Karpas-422 (cell line): ENCODE data around the gene CRIM1. TPM values are rescaled to one million over a fixed set of nuclear protein-coding genes. Genes with fewer than 3 reads are reported as not detected.

Experiments
- DNase-seq: peaks from one replicate; pipeline ENCODE4 v3.0.0-alpha.2; 2015
- H2AFZ ChIP-seq: fragments of 200-600 bp; sonication (generic); 2 replicates; pipeline ENCODE4 v1.6.1; 2014; ENCODE audit warnings: antibody characterized with exemption, low read length, mixed read lengths
- H3K27ac ChIP-seq: fragments of 200-600 bp; sonication (generic); 2 replicates; pipeline ENCODE4 v1.5.1; 2014; ENCODE audit warnings: mild to moderate bottlenecking, low read length, moderate library complexity
- H3K27me3 ChIP-seq: fragments of 200-600 bp; sonication (generic); 2 replicates; pipeline ENCODE4 v1.6.1; 2014; ENCODE audit warnings: low read length, mixed read lengths
- H3K36me3 ChIP-seq: fragments of 200-600 bp; sonication (generic); 2 replicates; pipeline ENCODE4 v1.6.1; 2014; ENCODE audit warnings: low read length, mixed read lengths; ENCODE audit not compliant: insufficient read depth
- H3K4me1 ChIP-seq: fragments of 200-600 bp; sonication (generic); 2 replicates; pipeline ENCODE4 v1.6.1; 2014; ENCODE audit warnings: mild to moderate bottlenecking, low read length, mixed read lengths
- H3K4me2 ChIP-seq: fragments of 200-600 bp; sonication (generic); 2 replicates; pipeline ENCODE4 v1.6.1; 2014; ENCODE audit warnings: low read length, low read depth, mild to moderate bottlenecking; ENCODE audit not compliant: poor library complexity, severe bottlenecking
- H3K4me3 ChIP-seq: fragments of 200-600 bp; sonication (generic); 2 replicates; pipeline ENCODE4 v1.5.1; 2014; ENCODE audit warnings: mild to moderate bottlenecking, antibody characterized with exemption, low read length, mixed read lengths
- H3K79me2 ChIP-seq: fragments of 200-600 bp; sonication (generic); 2 replicates; pipeline ENCODE4 v1.6.1; 2014; ENCODE audit warnings: mild to moderate bottlenecking, low read length, mixed read lengths
- H3K9ac ChIP-seq: fragments of 200-600 bp; sonication (generic); 2 replicates; pipeline ENCODE4 v1.6.0; 2014; ENCODE audit warnings: low read length
- H3K9me2 ChIP-seq: fragments of 200-600 bp; sonication (generic), shearing (Covaris generic); replicated peaks from 2 replicates; pipeline ENCODE4 v1.6.0; 2014; ENCODE audit warnings: mild to moderate bottlenecking, low read length, moderate library complexity; ENCODE audit not compliant: insufficient read depth
- H3K9me3 ChIP-seq: fragments of 300-700, 200-600 bp; sonication (generic); 2 replicates; pipeline ENCODE4 v1.6.1; 2014; ENCODE audit warnings: low read length, mixed read lengths
- H4K20me1 ChIP-seq: fragments of 200-600 bp; sonication (generic); 2 replicates; pipeline ENCODE4 v1.6.1; 2014; ENCODE audit warnings: mild to moderate bottlenecking, antibody characterized with exemption, low read length, low read depth; ENCODE audit not compliant: insufficient read depth
- total RNA-seq: library from RNA; depleted of rRNA; stranded (reverse); fragments of >200 nt; shearing (Covaris generic); gene quantifications from 2 replicates; pipeline ENCODE4 v1.2.3, GENCODE V29; 2014; ENCODE audit warnings: low replicate concordance

Gene CRIM1
- total RNA-seq, 1 experiment from 2014 or later, result not detected

GRCh38 chr2:36489281-36489680 is 133.7 kb downstream of the CRIM1 start:
- H4K20me1 ChIP-seq, result no peaks in the 10 kb centered on the region
- H3K27ac ChIP-seq, result no peak overlapping the region
- no peaks in the 10 kb centered on the region for H3K9me2 ChIP-seq
- no peak overlapping the region for H3K9ac ChIP-seq
- no peaks in the 10 kb centered on the region for H3K36me3 ChIP-seq
- no peaks in the 10 kb centered on the region for H3K79me2 ChIP-seq
- H2AFZ ChIP-seq, result no peak overlapping the region
- no peak overlapping the region for H3K4me2 ChIP-seq
- no peak overlapping the region for H3K4me3 ChIP-seq
- no peaks in the 10 kb centered on the region for H3K4me1 ChIP-seq
- H3K27me3 ChIP-seq, result no peaks in the 10 kb centered on the region
- H3K9me3 ChIP-seq, result no peaks in the 10 kb centered on the region
- DNase-seq, result no peak

GRCh38 chr2:36490749-36491148 is 135.2 kb downstream of the CRIM1 start:
- no peak overlapping the region for H2AFZ ChIP-seq
- no peaks in the 10 kb centered on the region for H3K9me3 ChIP-seq
- H3K4me2 ChIP-seq, result no peak overlapping the region
- no peaks in the 10 kb centered on the region for H3K27me3 ChIP-seq
- H3K27ac ChIP-seq, result no peak overlapping the region
- H3K79me2 ChIP-seq, result no peaks in the 10 kb centered on the region
- no peaks in the 10 kb centered on the region for H4K20me1 ChIP-seq
- DNase-seq, result peak; percentile 9
- H3K4me3 ChIP-seq, result no peak overlapping the region
- no peak overlapping the region for H3K9ac ChIP-seq
- no peaks in the 10 kb centered on the region for H3K9me2 ChIP-seq
- H3K36me3 ChIP-seq, result no peaks in the 10 kb centered on the region
- H3K4me1 ChIP-seq, result no peaks in the 10 kb centered on the region

GRCh38 chr2:36492216-36492945 is 136.8 kb downstream of the CRIM1 start:
- Histone ChIP-seq H3K9me2 (no peaks in the 10 kb centered on the region), H2AFZ (no peak overlapping the region), H3K27ac (no peak overlapping the region), H4K20me1 (no peaks in the 10 kb centered on the region), H3K36me3 (no peaks in the 10 kb centered on the region), H3K4me3 (no peak overlapping the region), H3K79me2 (no peaks in the 10 kb centered on the region), H3K4me2 (no peak overlapping the region), H3K27me3 (no peaks in the 10 kb centered on the region), H3K9me3 (no peaks in the 10 kb centered on the region), H3K9ac (no peak overlapping the region), H3K4me1 (no peaks in the 10 kb centered on the region)
- DNase-seq, result peak; percentile 19

- no peaks in the 10 kb centered on the region for H3K36me3 ChIP-seq
- H2AFZ ChIP-seq, result no peak overlapping the region
- DNase-seq, result no peak
- no peak overlapping the region for H3K4me2 ChIP-seq
- no peak overlapping the region for H3K4me3 ChIP-seq
- H3K9me2 ChIP-seq, result no peaks in the 10 kb centered on the region
- no peaks in the 10 kb centered on the region for H3K4me1 ChIP-seq
- no peaks in the 10 kb centered on the region for H4K20me1 ChIP-seq
- H3K27me3 ChIP-seq, result no peaks in the 10 kb centered on the region
- H3K27ac ChIP-seq, result no peak overlapping the region
- no peaks in the 10 kb centered on the region for H3K79me2 ChIP-seq
- H3K9me3 ChIP-seq, result no peaks in the 10 kb centered on the region
- H3K9ac ChIP-seq, result no peak overlapping the region
These were observed 137.7 kb downstream of the CRIM1 start for GRCh38 chr2:36493306-36493705.

- Histone ChIP-seq H3K9me2 (no peaks in the 10 kb centered on the region), H3K79me2 (no peaks in the 10 kb centered on the region), H3K4me2 (no peak overlapping the region)
These were observed 142.1 kb downstream of the CRIM1 start for GRCh38 chr2:36497570-36498163.

GRCh38 chr2:36499128-36499820 is 143.7 kb downstream of the CRIM1 start:
- no peaks in the 10 kb centered on the region for H3K4me1 ChIP-seq
- no peaks in the 10 kb centered on the region for H3K27me3 ChIP-seq
- no peaks in the 10 kb centered on the region for H3K9me3 ChIP-seq
- H3K9ac ChIP-seq, result no peak overlapping the region
- DNase-seq, result no peak
- H3K4me2 ChIP-seq, result no peak overlapping the region
- H3K9me2 ChIP-seq, result no peaks in the 10 kb centered on the region
- H3K36me3 ChIP-seq, result no peaks in the 10 kb centered on the region
- H3K4me3 ChIP-seq, result no peak overlapping the region
- no peaks in the 10 kb centered on the region for H4K20me1 ChIP-seq
- no peaks in the 10 kb centered on the region for H3K79me2 ChIP-seq
- no peak overlapping the region for H3K27ac ChIP-seq
- no peak overlapping the region for H2AFZ ChIP-seq

More at GRCh38 chr2:36497570-36498163, 142.1 kb downstream of the CRIM1 start:
- Histone ChIP-seq H3K27me3 (no peaks in the 10 kb centered on the region), H3K27ac (no peak overlapping the region), H2AFZ (no peak overlapping the region), H4K20me1 (no peaks in the 10 kb centered on the region), H3K9ac (no peak overlapping the region), H3K9me3 (no peaks in the 10 kb centered on the region), H3K4me3 (no peak overlapping the region), H3K4me1 (no peaks in the 10 kb centered on the region), H3K36me3 (no peaks in the 10 kb centered on the region)
- DNase-seq, result peak; percentile 25

GRCh38 chr2:36500072-36500471 is 144.5 kb downstream of the CRIM1 start:
- H3K79me2 ChIP-seq, result no peaks in the 10 kb centered on the region
- no peak overlapping the region for H3K4me3 ChIP-seq
- H3K9me3 ChIP-seq, result no peaks in the 10 kb centered on the region
- H3K9me2 ChIP-seq, result no peaks in the 10 kb centered on the region
- H3K9ac ChIP-seq, result no peak overlapping the region
- H3K27me3 ChIP-seq, result no peaks in the 10 kb centered on the region
- no peaks in the 10 kb centered on the region for H3K36me3 ChIP-seq
- H4K20me1 ChIP-seq, result no peaks in the 10 kb centered on the region
- no peak overlapping the region for H3K4me2 ChIP-seq
- no peak overlapping the region for H2AFZ ChIP-seq
- H3K27ac ChIP-seq, result no peak overlapping the region
- no peaks in the 10 kb centered on the region for H3K4me1 ChIP-seq
- no peak for DNase-seq

- Histone ChIP-seq H3K9me3 (no peaks in the 10 kb centered on the region), H3K27ac (no peak overlapping the region), H3K79me2 (no peaks in the 10 kb centered on the region), H2AFZ (no peak overlapping the region), H3K9me2 (no peaks in the 10 kb centered on the region), H3K4me3 (no peak overlapping the region), H3K4me1 (no peaks in the 10 kb centered on the region), H3K36me3 (no peaks in the 10 kb centered on the region), H4K20me1 (no peaks in the 10 kb centered on the region), H3K27me3 (no peaks in the 10 kb centered on the region), H3K9ac (no peak overlapping the region), H3K4me2 (no peak overlapping the region)
- no peak for DNase-seq
These were observed 146.5 kb downstream of the CRIM1 start for GRCh38 chr2:36502081-36502480.
